OCI-LY7 (cell line): Measurements from ENCODE around the gene AOAH. TPM values are rescaled to one million over a fixed set of nuclear protein-coding genes. Genes with fewer than 3 reads are reported as not detected.

Experiments
- BruUV-seq: library from RNA; stranded (reverse); fragments of 400-500 nt; replicated peaks from 2 replicates; lab custom pipeline; 2021; lab: Mats Ljungman, UMichigan
- CTCF ChIA-PET: fragments of 300-600 bp; sonication (Branson Sonifier 250); formaldehyde crosslinking; loops from one replicate; lab custom pipeline; 2022; ENCODE audit warnings: antibody characterized with exemption; ENCODE audit not compliant: unreplicated experiment; lab: Charles Lee
- POLR2A ChIA-PET: fragments of 300-600 bp; sonication (Branson Sonifier 250); formaldehyde crosslinking; loops from one replicate; lab custom pipeline; 2022; ENCODE audit warnings: antibody characterized with exemption; lab: Charles Lee
- DNase-seq: peaks from one replicate; pipeline ENCODE4 v3.0.0-alpha.2; 2015; ENCODE audit warnings: low spot score
- H2AFZ ChIP-seq: fragments of 200-600 bp; sonication (generic), shearing (Covaris generic); 2 replicates; pipeline ENCODE4 v1.6.1; 2014; ENCODE audit warnings: mild to moderate bottlenecking, antibody characterized with exemption, low read length, moderate library complexity
- H3K27ac ChIP-seq: fragments of 200-600 bp; sonication (generic); 2 replicates; pipeline ENCODE4 v1.5.1; 2014; ENCODE audit warnings: mixed run types, low read depth, mild to moderate bottlenecking, moderate library complexity, low read length, inconsistent platforms; ENCODE audit not compliant: poor library complexity, severe bottlenecking
- H3K36me3 ChIP-seq: fragments of 200-600 bp; sonication (generic); 2 replicates; pipeline ENCODE4 v1.6.1; 2014; ENCODE audit warnings: mild to moderate bottlenecking, antibody characterized with exemption, low read length, moderate library complexity, mixed read lengths; ENCODE audit not compliant: insufficient read depth
- H3K4me1 ChIP-seq: fragments of 200-600 bp; sonication (generic); 2 replicates; pipeline ENCODE4 v1.5.1; 2014; ENCODE audit warnings: mild to moderate bottlenecking, low read length; ENCODE audit not compliant: insufficient read depth, poor library complexity, severe bottlenecking
- H3K4me2 ChIP-seq: fragments of 200-600 bp; sonication (generic); 2 replicates; pipeline ENCODE4 v1.6.1; 2014; ENCODE audit warnings: mild to moderate bottlenecking, low read length
- H3K4me3 ChIP-seq: fragments of 200-600 bp; sonication (generic); 2 replicates; pipeline ENCODE4 v1.5.1; 2014; ENCODE audit warnings: mild to moderate bottlenecking, low read depth, low read length; ENCODE audit not compliant: poor library complexity, severe bottlenecking
- H3K79me2 ChIP-seq: fragments of 200-600 bp; sonication (generic); 2 replicates; pipeline ENCODE4 v1.6.1; 2016; ENCODE audit warnings: low read depth, mild to moderate bottlenecking, low read length, moderate library complexity, mixed read lengths; ENCODE audit not compliant: insufficient read depth
- H3K9me2 ChIP-seq: fragments of 200-600 bp; sonication (generic); 2 replicates; pipeline ENCODE4 v1.6.1; 2016; ENCODE audit warnings: mild to moderate bottlenecking, low read length, mixed read lengths; ENCODE audit not compliant: insufficient read depth
- H3K9me3 ChIP-seq: fragments of 200-600 bp; sonication (generic); 2 replicates; pipeline ENCODE4 v1.6.1; 2014; ENCODE audit warnings: mild to moderate bottlenecking, mixed run types, low read length, mixed read lengths
- H4K20me1 ChIP-seq: fragments of 200-600 bp; sonication (generic); 2 replicates; pipeline ENCODE4 v1.6.1; 2014; ENCODE audit warnings: mild to moderate bottlenecking, antibody characterized with exemption, low read length, moderate library complexity, mixed read lengths; ENCODE audit not compliant: insufficient read depth
- CTCF ChIP-seq: fragments of 200-600 bp; sonication (generic); conservative IDR thresholded peaks from 2 replicates; pipeline ENCODE4 v1.5.1; 2014; ENCODE audit warnings: mild to moderate bottlenecking, antibody characterized with exemption, low read length, moderate library complexity, mixed read lengths
- EZH2phosphoT487 ChIP-seq: fragments of 200-600 bp; sonication (generic); IDR thresholded peaks from 2 replicates; pipeline ENCODE4 v1.6.1; 2018; ENCODE audit warnings: low read depth, borderline replicate concordance, mild to moderate bottlenecking, mixed run types, antibody characterized with exemption, low read length, moderate library complexity, mixed read lengths
- intact Hi-C: fragments of 100-400 bp; cut with micrococcal nuclease; formaldehyde crosslinking; loops from one replicate; pipeline ENCODE4 v1.10.0; 2022; ENCODE audit not compliant: unreplicated experiment
- total RNA-seq, 2 experiments: library from RNA; depleted of rRNA in 1 of 2; stranded (reverse); fragments of >200 nt in 1 of 2; shearing (Covaris generic) in 1 of 2; gene quantifications; 2 replicates each; pipeline ENCODE4 v1.2.3, GENCODE V29; 2014 to 2022

Gene AOAH
- total RNA-seq, 2 experiments from 2014 or later, result 0.13 to 0.61 TPM

DNA sequence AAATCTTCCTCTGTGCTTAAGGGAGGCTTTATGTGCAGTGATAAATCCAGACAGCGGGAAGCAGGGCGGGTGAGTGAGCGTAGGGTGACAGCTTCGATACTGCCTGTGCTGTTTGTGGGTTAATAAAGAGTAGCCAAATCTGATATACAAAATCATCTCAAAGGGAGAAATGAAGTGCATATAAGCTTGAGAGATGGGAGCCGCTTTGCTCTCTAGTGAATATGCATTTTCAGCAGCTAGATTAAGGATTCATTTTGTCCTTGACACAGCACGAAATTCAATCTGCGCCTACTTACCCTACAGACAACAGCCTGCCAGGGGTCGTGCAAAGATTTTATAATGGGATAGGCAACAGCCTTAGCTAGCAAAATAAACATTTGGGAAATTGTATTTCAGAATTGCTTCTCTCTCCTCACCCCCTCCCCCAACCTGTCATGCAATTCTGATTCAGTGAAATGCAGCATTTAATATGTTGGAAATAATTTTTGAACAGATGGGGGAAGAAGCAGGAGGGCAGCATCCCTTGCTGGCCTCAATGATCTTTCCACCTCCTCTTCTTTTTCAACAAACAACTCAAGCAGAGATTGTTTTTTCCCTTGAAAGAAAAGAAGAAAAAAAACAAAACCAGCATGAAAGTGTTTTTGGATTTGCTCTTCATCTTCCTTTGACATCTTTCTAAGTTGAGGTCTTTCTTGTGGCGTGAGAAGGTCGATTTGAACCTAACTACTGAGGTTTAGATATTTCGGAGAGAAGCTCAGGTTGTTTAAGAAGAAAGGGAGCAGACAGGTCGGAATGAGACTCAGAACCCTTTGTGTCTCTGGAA lies 117.9 kb downstream of the AOAH start:
- BruUV-seq, result no TSS peak
- no peaks in the 10 kb centered on the region for H3K36me3 ChIP-seq
- no peaks in the 10 kb centered on the region for H3K9me2 ChIP-seq
- no peaks in the 10 kb centered on the region for H4K20me1 ChIP-seq
- H3K4me1 ChIP-seq, result no peaks in the 10 kb centered on the region
- H3K79me2 ChIP-seq, result no peaks in the 10 kb centered on the region
- ChIA-PET CTCF (no interaction called here), POLR2A (interaction anchor here (0.7 kb wide), 1 partner anchor 101 kb away, joined by 3 read pairs; no protein-coding TSS in a partner anchor)
- no peak overlapping the region for H3K27ac ChIP-seq
- no peaks in the 10 kb centered on the region for H3K9me3 ChIP-seq
- no peak overlapping the region for H3K4me2 ChIP-seq
- intact Hi-C loops, result no loop called here
- H3K4me3 ChIP-seq, result no peak overlapping the region
- DNase-seq, result no peak
- TF ChIP-seq CTCF (no peak), EZH2phosphoT487 (no peak)
- H2AFZ ChIP-seq, result no peak overlapping the region

GRCh38 chr7:36605261-36606051 lies 118.8 kb downstream of the AOAH start:
- H4K20me1 ChIP-seq, result no peaks in the 10 kb centered on the region
- TF ChIP-seq CTCF (no peak), EZH2phosphoT487 (no peak)
- no peaks in the 10 kb centered on the region for H3K79me2 ChIP-seq
- intact Hi-C loops, result no loop called here
- POLR2A ChIA-PET, result no interaction called here
- no TSS peak for BruUV-seq
- H3K9me3 ChIP-seq, result no peaks in the 10 kb centered on the region
- no peak overlapping the region for H3K4me2 ChIP-seq
- no peaks in the 10 kb centered on the region for H3K36me3 ChIP-seq
- no peaks in the 10 kb centered on the region for H3K4me1 ChIP-seq
- DNase-seq, result no peak
- no peak overlapping the region for H3K4me3 ChIP-seq
- H2AFZ ChIP-seq, result no peak overlapping the region
- no peak overlapping the region for H3K27ac ChIP-seq
- no peaks in the 10 kb centered on the region for H3K9me2 ChIP-seq
- CTCF ChIA-PET, result no interaction called here
